K562 (cell line): ENCODE results near the gene FCHO1. TPM values are rescaled to one million over a fixed set of nuclear protein-coding genes. Genes with fewer than 3 reads are reported as not detected.
A peak's percentile ranks its signal among the peaks of the same experiment; 100 is the strongest.

Experiments
- ATF7 ChIP-seq: fragments of 450-650 bp; IDR thresholded peaks from 2 replicates; pipeline ENCODE4 v1.7.1; 2014; ENCODE audit warnings: mild to moderate bottlenecking, moderate library complexity
- HOXB6 ChIP-seq: fragments of 250-450 bp; sonication (Bioruptor Pico); IDR thresholded peaks from 2 replicates; pipeline ENCODE4 v1.5.1; 2022; ENCODE audit warnings: mild to moderate bottlenecking, borderline replicate concordance
- REST ChIP-seq, 2 experiments: fragments of 450-650 bp; formaldehyde crosslinking in 1 of 2; IDR thresholded peaks; 2 replicates each; pipeline versions ENCODE4 v1.4.0 to v1.6.1; 2014 to 2020; ENCODE audit warnings: mild to moderate bottlenecking in 2 of 2, borderline replicate concordance in 1 of 2, low read depth in 1 of 2
- ZBTB33 ChIP-seq: sonication (generic); formaldehyde crosslinking; IDR thresholded peaks from 2 replicates; pipeline ENCODE4 v1.8.1; 2023; ENCODE audit warnings: mild to moderate bottlenecking, missing genetic modification reagents
- ZNF263 ChIP-seq: sonication (generic); formaldehyde crosslinking; IDR thresholded peaks from 2 replicates; pipeline ENCODE4 v1.8.0; 2022; ENCODE audit warnings: mild to moderate bottlenecking, missing genetic modification reagents, borderline replicate concordance
- polyA plus RNA-seq, 8 experiments: library from polyadenylated mRNA; depleted of rRNA in 4 of 8; stranded (reverse) in 5 of 8; unstranded in 3 of 8; fragments of >200 nt; fragmentation: Nextera tagmentation in 2 of 8; fragmentation: Illumina TruSeq in 1 of 8; extraction: Ambion mirVana in 2 of 8; extraction: Trizol in 1 of 8; gene quantifications; 2 replicates each; pipeline versions ENCODE4 v1.2.1 to v1.2.3, GENCODE V29; 2011 to 2014; ENCODE audit warnings: inconsistent platforms in 1 of 8, missing spikeins in 1 of 8
- total RNA-seq, 7 experiments: library from RNA; depleted of rRNA in 6 of 7; stranded (reverse); fragments of >200 nt in 6 of 7; fragmentation: Illumina TruSeq in 2 of 7; extraction: Trizol in 2 of 7; gene quantifications; 2 replicates each; pipeline versions ENCODE4 v1.2.1 to v1.2.3, GENCODE V29; 2011 to 2021; ENCODE audit warnings: low replicate concordance in 1 of 7

The FCHO1 gene
- total and polyA plus RNA-seq, 9 of the 15 experiments (the other 6 are each of a cell fraction or from before 2014, with no cell fraction given), result 0.21 to 58.9 (median 18.3) TPM

GRCh38 chr19:17784201-17785008 is 33.1 kb downstream of the FCHO1 start (continued):
- TF ChIP-seq REST (IDR thresholded peaks at IDR 0.05; ENCODE audit: borderline replicate concordance), result peak; percentile 43; the same call in 1 of the 2 replicates
- TF ChIP-seq REST (CRISPR knock-in tag; IDR thresholded peaks at IDR 0.05; ENCODE audit: low read depth), result no peak
- no peak for TF ChIP-seq HOXB6
- TF ChIP-seq ZBTB33 (CRISPR knock-in tag), result peak; percentile 54; the same call in 1 of the 2 replicates
- peak; percentile 16; the same call in 1 of the 2 replicates for TF ChIP-seq ZNF263 (CRISPR knock-in tag)
- 0 out of 2 replicates have a peak, but pooled peaks have one; percentile 27 for TF ChIP-seq ATF7
